D341Med (cell line): ENCODE results near the gene ULK4.
"Not testable (repeated sequence)": the region's sequence is repeated elsewhere in the genome, so short reads cannot be mapped to it uniquely, and the experiment has no call there.

ENCODE experiments used
- DNase-seq: peaks from one replicate; pipeline ENCODE4 v3.0.0; 2012; ENCODE audit warnings: low spot score

The ULK4 gene

DNA sequence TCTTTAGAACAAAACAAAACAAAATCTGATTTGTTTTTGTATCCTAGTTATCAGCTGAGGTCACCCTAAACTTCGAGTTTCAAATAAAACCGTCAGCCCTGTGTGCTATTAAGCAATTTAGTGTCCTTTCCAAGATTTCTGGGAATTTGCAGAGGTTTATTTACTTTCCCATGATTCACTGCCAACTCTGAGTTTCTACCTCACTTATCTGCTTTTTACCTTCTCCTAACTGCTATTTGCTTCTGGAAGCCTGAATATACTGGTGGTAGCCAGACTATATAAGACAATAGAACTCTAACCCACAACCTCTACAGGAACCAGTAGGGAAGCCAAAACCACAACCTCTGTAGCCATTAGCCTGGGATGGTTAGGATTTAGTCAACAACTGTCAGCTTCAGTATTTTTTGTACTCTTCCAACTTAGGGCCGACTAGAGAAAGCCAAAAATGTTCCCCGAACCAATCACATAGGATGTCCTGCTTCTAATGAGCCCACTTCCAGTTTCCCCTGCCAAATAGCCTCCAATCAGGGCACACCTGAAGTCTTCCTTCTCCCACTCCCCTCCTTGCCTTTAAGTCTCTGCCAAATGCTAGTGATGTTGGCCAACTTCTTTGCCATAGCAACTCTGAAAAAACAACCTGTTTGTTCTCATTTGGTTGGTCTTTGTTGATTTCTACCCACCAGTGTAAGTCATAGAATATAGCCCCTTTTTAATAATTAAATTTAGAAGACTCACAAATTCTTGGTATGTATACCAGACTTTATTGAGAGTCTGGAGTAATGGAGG is 273.1 kb downstream of the ULK4 start:
- no peak for DNase-seq

DNA sequence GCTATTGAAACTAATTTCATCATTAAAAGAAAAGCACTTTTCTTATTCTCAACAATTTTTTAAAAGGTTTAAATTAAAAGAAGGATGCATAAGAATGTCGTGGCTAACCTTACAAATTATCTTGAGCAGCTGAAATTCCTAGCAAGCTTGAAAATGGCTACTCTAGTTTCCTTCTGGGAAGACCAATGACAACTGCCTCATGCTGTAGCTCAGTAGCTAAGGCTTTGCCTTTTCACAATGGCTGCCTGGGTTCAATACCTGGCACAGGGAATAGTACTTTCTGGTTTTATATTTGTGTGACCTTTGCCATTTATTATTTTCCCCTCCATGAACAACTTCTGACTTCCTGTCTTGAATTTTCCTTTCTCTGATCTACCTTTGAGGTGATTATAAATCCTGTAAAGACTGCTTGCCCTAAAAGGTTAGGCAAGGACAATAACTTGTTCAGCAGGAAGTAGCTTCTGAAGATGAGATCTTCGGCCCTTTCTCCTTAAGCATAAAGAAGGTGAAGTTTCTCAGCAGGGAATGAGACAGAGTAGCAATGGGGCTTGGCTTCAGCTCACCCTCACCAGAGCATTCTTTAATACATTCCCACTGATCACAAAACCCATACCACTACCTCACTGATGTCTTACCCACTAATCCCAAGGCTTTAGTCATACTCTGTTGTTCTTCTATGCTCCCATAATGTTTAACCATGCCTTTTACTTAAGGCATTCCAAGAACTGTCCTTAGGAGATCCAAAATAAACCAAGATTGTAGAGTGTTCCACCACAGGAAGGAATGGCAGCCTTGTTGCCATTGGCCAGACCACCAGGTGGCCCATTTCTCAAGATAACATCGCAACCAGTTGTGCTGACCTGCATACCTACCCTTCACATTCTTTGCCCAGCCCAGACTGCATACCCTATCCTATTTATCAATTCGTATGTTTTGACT is 276.8 kb downstream of the ULK4 start:
- DNase-seq: no peak

DNA sequence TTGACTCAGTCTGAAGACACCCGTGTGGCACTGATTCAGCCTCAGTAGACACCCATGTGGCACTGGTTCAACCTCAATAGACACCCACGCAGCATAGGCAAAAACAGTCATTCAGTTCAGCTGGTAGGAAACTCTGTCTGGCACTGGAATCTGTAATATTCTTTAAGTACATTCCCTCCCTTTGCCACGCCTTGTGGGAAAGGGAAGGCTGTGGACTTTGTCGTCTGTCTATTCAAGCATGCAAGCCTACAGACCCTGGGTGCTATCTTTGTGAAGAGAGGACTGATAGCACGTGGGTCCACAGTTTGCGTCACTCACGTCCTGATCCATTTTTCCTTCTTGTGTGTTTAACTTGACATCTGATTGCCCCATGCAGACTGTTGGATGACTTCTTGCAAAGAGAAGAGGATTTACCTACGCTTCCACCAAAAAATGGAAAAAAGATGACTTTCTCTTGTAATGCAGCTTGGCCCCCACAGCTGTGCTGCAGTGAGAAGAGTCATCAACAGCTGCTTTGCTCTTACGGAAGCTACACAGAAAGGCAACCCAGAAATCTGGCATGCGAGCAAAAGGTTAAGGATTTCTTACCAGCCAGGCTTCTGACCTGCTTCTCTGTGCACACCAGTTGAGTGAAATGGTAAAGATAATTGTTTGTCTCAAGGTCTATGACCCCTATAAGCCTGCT is 278.1 kb downstream of the ULK4 start:
- DNase-seq: no peak

DNA sequence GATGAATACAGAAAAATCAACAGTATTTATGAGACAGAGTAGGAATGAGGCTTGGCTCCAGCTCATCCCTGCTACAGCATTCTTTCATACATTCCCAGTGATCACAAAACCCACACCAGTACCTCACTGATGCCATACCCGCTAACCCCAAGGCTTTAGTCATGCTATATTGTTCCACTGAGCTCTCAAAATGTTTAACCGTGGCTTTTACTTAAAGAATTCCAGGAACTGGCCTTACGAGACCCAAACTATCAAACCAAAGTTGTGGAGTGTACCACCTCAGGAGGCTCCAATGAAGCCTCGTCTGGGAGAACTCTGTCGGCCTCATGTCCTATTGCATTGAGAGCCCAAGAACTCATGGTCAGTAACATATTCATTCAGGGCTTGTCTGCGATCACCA is 278.9 kb downstream of the ULK4 start:
- DNase-seq: no peak

DNA sequence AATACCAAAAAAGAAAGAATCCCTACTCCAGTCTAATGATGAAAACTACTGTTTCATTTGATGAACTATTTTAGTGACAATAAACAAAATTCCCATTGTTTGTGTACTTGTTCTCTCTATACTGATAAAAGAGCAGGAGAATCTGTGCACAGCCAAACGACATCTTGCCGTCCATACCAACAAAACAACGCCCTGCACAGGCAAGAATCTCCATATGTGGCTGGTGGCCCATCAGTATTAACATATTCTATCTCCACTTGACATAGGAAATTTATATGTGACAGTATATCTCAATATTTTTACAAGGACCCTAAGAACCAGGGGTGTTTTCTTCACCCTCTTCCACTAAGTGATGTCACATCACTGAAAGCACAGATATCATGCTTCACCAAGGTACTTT is 279.5 kb downstream of the ULK4 start:
- DNase-seq: no peak

DNA sequence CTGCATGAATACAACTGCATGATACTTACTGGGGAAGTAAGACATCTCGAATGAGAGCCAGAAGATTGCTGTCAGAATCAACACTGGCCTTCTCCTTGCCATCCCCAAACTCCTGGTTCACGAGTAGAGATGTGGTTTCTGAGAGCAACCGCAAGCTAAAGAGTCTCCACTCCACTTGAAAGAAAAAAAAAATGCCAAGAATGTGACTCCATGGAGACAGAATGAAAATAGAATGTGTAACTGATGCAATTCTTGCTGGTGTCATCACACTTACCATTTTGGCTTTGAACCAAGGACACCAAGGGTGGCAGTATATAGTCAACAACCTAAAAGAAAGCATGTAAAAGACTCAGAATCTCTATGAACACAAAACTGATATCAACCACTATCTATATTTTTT is 280.4 kb downstream of the ULK4 start:
- DNase-seq: no peak

DNA sequence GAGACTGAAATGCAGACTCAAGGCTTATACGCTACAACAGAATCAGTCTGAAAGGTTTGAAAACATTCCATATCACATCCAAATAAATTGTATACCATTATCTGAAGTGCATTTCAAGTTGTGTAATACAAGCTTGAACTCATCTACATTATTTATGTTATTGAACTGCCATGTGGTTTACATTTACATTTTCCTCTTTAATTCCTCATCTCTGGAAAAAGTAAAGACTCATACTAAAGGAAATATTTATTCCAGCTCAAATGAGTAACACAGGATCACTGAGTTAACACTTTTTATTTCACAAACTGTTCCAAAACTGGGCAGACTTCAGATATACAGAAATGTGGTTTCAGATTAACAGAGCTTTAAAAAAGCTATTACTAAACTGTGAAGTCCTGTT is 282.5 kb downstream of the ULK4 start:
- no peak for DNase-seq

DNA sequence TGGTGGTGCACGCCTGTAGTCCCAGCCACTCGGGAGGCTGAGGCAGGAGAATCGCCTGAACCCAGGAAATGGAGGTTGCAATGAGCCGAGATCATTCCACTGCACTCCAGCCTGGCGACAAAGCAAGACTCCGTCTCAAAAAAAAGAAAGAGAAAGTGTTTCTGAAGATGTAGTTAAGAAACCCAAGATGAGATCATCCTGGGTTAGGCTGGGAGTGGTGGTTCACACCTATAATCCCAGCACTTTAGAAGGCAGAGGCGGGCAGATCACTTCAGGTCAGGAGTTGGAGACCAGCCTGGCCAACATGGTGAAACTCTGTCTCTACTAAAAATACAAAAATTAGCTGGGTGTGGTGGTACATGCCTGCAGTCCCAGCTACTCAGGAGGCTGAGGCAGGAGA is 286.8 kb downstream of the ULK4 start:
- DNase-seq: not testable (repeated sequence)

DNA sequence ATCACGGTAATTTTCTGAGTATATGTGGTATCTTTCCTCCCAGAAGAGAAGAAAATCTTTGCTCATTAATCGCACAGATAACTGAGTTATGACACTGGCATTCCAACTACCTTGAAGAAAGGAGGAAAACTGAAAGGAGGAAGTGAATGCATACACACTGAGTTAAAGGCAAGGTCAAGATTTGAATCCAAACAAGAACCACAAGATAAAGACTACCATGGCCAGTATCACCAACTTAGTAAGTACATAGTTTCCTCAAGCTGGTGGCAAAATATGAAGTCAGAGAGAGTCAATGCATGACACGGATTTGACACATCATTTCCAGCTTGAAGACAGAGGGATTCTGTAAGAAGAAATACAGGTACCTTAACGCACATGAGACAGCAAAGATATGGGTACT is 287.5 kb downstream of the ULK4 start:
- no peak for DNase-seq

DNA sequence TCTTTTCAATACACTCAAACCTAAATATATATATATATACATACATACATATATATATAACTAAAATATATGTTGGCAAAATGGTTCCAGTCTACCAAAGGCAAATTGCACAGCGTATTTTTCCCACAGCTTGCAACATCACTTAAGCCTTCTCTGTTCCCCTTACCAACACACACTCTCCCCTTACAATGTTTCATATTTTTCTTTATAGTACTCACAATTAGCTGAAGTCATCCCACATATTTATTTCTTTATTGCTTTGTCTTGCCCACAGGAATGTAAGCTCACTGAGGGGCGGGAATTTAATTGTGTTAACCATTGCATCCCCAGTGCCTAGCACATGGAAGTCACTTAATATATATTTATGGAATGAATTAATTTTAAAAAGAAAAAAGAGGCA is 288.3 kb downstream of the ULK4 start:
- DNase-seq: no peak

DNA sequence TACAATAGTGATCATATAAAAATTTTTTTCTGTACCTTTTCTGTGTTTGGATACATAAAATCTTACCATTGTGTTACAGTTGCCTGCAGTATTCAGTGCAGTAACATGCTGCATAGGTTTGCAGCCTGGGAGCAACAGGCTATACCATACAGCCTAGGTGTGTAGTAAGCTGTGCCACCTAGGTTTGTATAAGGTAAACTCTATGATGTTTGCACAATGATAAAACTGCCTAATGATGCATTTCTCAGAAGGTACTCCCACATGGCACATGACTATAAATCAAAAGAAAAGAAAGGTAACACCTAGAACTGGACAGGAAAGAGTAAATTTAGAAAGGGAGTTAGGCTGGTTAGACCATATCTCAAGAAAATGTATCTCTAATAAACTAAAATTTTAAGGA is 293.5 kb downstream of the ULK4 start:
- DNase-seq: no peak

DNA sequence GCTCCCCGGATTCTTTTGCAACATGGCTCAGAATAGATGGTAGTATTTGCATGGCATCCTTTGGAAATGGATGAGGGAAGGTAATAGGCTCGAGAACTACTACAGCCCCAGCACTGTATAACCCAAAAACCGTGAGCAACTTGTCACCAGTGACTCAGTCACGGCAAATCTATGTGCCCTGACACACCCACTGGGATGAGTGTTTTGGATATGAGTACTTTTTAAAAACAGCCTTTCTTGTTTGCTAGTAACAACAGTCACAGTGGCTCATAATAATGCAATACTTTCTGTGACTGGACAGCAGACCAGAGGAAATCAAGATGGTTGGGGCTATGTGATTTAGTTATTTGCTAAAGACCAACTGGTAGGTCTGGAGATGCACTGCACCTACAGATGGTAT is 299.6 kb downstream of the ULK4 start:
- DNase-seq: no peak

DNA sequence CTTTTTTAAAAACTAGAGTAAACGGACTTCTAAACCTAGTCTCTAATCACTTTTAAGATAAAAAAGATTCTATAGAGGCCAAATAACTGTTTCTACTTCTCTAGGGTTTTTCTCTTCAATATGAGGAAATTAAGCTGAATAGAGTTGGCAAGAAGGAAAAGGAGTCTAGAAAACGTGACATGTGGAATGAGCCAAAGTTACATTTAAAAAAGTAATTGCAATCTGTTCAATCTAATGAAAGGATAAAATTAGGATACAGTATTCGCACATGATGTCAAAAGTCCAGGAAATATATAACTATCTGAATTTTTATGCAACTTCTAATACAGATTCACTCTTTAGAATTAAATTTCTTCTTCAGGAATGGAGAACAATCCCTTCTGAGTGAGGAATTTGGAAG is 300.1 kb downstream of the ULK4 start:
- no peak for DNase-seq

DNA sequence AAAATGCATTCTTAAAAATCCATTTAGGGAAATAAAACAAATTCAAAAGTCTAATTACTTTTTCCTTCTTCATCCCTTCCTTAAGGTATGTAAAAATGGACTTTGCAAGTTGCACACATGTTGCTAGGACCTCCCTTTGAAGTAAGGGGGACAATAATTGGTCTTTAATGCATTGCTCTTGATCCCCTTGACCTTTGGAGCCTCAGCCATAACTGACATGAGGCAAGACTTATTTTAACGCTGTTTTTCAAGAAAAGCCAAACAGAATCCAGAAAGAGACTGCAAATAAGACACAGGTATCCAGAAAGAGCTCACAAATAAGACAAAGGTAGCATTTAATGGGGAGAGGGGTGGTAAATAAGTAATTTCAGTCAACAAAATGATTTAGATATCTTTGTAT is 301.4 kb downstream of the ULK4 start:
- no peak for DNase-seq

DNA sequence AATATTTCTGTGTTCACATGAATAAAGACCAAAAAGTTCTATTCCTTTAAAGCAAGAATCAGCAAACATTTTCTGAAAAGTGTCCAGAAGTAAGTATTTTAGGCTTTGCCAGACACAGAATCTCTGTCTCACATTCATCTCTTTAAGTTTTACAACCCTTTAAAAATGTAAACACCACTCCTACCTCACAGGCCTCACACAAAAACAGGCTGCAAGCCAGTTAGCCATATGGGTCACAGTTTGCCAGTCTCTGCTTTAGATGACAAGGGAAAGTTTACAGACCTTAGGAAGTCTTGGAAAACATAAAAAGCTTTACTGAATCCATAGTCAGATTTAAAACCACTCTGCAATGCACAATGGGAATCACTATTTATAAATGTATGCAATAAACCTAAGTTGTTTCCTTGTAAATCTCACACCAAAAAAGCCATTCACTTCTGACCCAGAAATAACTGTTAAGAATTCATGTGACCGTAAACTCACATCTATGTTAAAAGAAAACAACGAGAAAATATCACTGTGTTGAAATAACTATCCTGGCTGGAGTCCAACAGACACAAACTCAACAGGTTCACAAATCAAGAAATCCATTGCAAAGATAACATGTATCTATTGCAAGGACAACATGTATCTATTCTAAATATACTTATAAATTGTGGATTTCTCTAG is 308.2 kb downstream of the ULK4 start:
- DNase-seq: no peak

DNA sequence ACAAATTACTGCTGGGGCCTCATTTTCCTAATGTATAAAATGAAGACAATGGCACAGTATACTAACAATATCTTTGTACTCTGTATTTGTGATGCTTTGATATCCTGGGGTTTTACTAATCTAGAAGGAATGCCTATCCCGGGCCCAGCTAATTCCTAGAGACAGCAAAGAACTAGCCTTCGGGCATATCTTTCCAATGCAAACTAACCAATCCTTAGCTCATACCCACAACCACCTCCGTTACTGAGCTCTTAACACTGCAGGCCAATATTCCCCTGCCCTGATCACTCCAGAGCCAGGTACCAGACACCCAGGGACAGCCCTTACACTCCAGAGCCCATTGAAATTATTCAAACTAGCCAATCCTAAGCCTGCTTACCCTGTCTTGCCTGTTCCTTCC is 309.0 kb downstream of the ULK4 start:
- no peak for DNase-seq

DNA sequence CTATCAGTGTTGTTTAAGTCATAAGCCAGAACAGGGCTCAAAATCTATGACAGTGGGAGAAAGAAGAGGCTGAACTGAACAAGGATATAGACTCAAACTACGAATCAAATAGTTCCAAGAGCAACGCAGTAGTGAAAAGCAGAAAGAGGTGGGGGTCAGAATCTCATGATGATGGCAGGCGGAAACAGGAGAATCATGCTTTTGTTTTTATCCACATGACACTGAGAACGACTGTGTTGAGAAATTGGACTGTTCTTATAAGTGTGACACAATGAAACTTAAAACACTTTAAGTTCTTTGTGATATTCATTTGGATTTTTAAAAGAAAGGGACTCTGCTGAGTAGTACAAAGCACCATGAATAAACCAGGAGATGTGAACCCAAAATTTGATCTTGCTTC is 309.4 kb downstream of the ULK4 start:
- DNase-seq: no peak

DNA sequence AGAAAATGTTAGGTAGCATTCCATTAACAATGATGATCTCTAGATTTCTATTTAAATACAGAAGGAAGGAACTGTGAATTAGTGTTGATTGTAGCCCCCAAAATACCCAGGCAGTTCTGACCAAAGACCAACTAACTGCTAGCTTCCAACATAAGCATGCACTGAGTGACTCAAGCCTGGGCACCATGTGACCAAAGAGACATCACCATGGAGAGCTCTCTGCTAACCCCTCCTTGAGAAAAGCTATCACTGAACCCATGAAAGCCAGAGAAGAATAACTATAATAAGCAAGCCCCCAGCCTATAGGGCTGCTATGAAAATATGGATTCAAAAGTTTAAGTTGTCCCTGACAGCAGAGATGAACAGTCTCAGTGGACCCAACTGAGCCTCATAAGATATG is 310.2 kb downstream of the ULK4 start:
- DNase-seq: no peak

DNA sequence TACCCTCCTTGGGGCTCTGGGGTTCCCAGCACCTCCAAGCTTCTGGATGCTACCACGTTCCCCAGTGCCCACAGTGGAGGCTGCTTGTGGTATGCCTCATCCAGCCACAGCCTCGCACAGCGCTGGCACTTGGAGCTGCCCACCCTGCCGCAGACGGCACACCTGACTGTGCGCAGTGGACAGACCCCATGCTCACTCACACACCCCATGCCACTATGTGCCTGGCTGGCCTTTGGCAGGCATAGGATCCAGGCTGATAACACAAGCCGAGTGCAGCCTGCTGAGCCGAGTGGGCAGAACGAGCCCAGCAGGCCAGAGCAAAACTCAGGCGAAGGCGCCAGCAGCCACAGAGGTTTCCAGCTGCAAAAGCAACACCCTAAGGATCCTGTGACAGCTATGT is 311.5 kb downstream of the ULK4 start:
- DNase-seq: no peak

DNA sequence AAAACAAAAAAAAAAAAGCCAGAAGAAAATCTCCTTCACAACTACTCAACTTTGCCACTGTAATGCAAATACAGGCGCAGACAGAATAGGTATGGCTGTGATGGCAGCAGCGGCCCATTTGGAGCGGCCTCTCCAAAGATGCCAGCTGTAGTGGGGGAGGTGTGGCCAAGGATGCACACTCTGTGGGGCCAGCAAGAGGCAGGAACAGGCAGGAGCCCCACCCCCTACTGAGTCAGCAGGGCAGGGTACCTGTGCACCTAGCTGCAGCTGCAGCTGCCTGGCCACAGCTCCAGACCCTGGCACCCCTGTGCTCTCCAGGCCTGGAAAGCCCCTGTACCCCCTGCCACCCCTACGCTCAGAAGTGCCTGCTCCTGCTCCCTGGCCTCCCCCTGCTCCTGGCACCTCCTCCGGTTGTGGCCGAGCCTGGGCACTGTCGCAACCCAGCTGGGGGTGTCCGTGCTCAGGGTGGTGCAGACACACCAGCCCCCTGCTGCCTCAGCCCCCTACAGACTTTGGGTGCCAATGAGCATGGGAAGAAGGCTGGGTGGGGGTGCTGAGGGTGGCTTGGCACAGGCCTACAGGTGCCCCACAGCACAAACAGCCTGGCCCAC is 312.7 kb downstream of the ULK4 start:
- no peak for DNase-seq

DNA sequence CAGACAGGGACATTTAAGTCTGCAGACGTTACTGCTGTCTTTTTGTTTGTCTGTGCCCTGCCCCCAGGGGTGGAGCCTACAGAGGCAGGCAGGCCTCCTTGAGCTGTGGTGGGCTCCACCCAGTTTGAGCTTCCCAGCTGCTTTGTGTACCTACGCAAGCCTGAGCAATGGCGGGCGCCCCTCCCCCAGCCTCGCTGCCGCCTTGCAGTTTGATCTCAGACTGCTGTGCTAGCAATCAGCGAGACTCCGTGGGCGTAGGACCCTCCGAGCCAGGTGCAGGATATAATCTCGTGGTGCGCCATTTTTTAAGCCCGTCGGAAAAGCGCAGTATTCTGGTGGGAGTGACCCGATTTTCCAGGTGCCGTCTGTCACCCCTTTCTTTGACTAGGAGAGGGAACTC is 314.2 kb downstream of the ULK4 start:
- not testable (repeated sequence) for DNase-seq

DNA sequence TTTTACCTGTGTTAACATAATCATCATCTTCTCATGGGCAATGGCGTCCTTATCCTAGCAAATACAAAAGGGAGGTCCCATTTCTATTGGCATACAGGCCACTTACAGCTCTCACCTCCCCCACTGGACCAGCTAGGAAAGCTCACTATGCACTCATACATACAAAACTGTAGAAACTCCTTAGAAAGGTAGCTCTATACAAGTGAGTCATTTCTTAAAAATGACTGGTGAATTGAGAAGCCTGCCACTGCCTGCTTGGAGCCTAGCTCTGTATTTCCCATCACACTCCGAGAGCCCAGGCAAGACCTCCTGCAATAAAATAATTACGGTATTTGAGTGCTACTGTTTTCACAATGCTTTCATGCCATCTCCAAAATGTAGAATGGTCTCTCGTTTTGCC is 321.8 kb downstream of the ULK4 start:
- DNase-seq: no peak
